IMR-90 (cell line): ENCODE measurements around the gene LRRC73. TPM values are rescaled to one million over a fixed set of nuclear protein-coding genes. Genes with fewer than 3 reads are reported as not detected.

Source experiments
- ATAC-seq: fragments of 200-7000 bp; cut with Tn5 transposase; 2 replicates; pipeline ENCODE4 v1.9.1; 2020; ENCODE audit warnings: low read depth, mild to moderate bottlenecking, moderate library complexity
- BruUV-seq: library from RNA; stranded (reverse); fragments of 400-500 nt; replicated peaks from 2 replicates; lab custom pipeline; 2021; lab: Mats Ljungman, UMichigan
- CTCF ChIA-PET: fragments of 300-600 bp; formaldehyde crosslinking; extraction: SDS; loops from one replicate; lab custom pipeline; 2021; ENCODE audit warnings: antibody characterized with exemption; lab: Yijun Ruan, JAX
- POLR2A ChIA-PET: fragments of 300-600 bp; sonication (Branson Sonifier 250); formaldehyde crosslinking; loops from one replicate; lab custom pipeline; 2022; ENCODE audit warnings: antibody characterized with exemption; ENCODE audit not compliant: unreplicated experiment; lab: Charles Lee
- DNase-seq: peaks from one replicate; pipeline ENCODE4 v3.0.0; 2013
- H2AFZ ChIP-seq: replicated peaks from 2 replicates; pipeline ENCODE3; 2013; ENCODE audit warnings: low read length, mild to moderate bottlenecking; ENCODE audit not compliant: poor library complexity
- H2AK5ac ChIP-seq: 2 replicates; pipeline ENCODE4 v1.6.1; 2013; ENCODE audit warnings: low read depth, low read length, inconsistent platforms
- H2AK9ac ChIP-seq: replicated peaks from 2 replicates; pipeline ENCODE3; 2013; ENCODE audit warnings: mild to moderate bottlenecking, low read depth, low read length, moderate library complexity; ENCODE audit not compliant: poor library complexity
- H2BK120ac ChIP-seq: 2 replicates; pipeline ENCODE4 v1.6.1; 2013; ENCODE audit warnings: low read depth, low read length, inconsistent platforms
- H2BK15ac ChIP-seq: 3 replicates; pipeline ENCODE4 v1.6.1; 2013; ENCODE audit warnings: low read depth, low read length, inconsistent platforms
- H2BK20ac ChIP-seq: 2 replicates; pipeline ENCODE4 v1.6.1; 2013; ENCODE audit warnings: low read depth, mild to moderate bottlenecking, inconsistent platforms, low read length, moderate library complexity
- H2BK5ac ChIP-seq: 2 replicates; pipeline ENCODE4 v1.6.1; 2013; ENCODE audit warnings: mild to moderate bottlenecking, low read depth, low read length, inconsistent platforms; ENCODE audit not compliant: poor library complexity, severe bottlenecking
- H3K14ac ChIP-seq: replicated peaks from 2 replicates; pipeline ENCODE4 v1.6.1; 2013; ENCODE audit warnings: low read depth, low read length, inconsistent platforms
- H3K18ac ChIP-seq: 2 replicates; pipeline ENCODE4 v1.6.1; 2013; ENCODE audit warnings: low read depth, low read length, control low read depth
- H3K23ac ChIP-seq: 2 replicates; pipeline ENCODE4 v1.6.1; 2013; ENCODE audit warnings: low read depth, low read length, inconsistent platforms
- H3K27ac ChIP-seq: 2 replicates; pipeline ENCODE4 v1.5.1; 2013; ENCODE audit warnings: mild to moderate bottlenecking, control low read depth, low read length; ENCODE audit not compliant: insufficient read depth
- H3K27me3 ChIP-seq: 2 replicates; pipeline ENCODE4 v1.6.1; 2013; ENCODE audit warnings: low read length; ENCODE audit not compliant: control insufficient read depth, insufficient read depth
- H3K36me3 ChIP-seq: 2 replicates; pipeline ENCODE4 v1.6.1; 2013; ENCODE audit warnings: low read length, mixed read lengths; ENCODE audit not compliant: control insufficient read depth, insufficient read depth
- H3K4ac ChIP-seq: 2 replicates; pipeline ENCODE4 v1.6.1; 2013; ENCODE audit warnings: low read depth, low read length, inconsistent platforms
- H3K4me1 ChIP-seq: 2 replicates; pipeline ENCODE4 v1.6.1; 2013; ENCODE audit warnings: low read length, mixed read lengths; ENCODE audit not compliant: control insufficient read depth, insufficient read depth
- H3K4me2 ChIP-seq: 2 replicates; pipeline ENCODE4 v1.6.1; 2013; ENCODE audit warnings: low read depth, mild to moderate bottlenecking, control low read depth, low read length, moderate library complexity
- H3K4me3 ChIP-seq: 2 replicates; pipeline ENCODE4 v1.5.1; 2013; ENCODE audit warnings: low read depth, mild to moderate bottlenecking, control low read depth, low read length, moderate library complexity; ENCODE audit not compliant: insufficient read depth
- H3K56ac ChIP-seq: 2 replicates; pipeline ENCODE4 v1.6.1; 2013; ENCODE audit warnings: low read length, inconsistent platforms; ENCODE audit not compliant: insufficient read depth; ENCODE audit errors: extremely low read depth
- H3K79me1 ChIP-seq, 2 experiments: 2 replicates each; pipeline ENCODE4 v1.6.1; 2013; ENCODE audit warnings: low read length in 2 of 2, inconsistent platforms in 1 of 2, low read depth in 1 of 2
- H3K9ac ChIP-seq: 2 replicates; pipeline ENCODE4 v1.6.1; 2013; ENCODE audit warnings: low read depth, low read length, control low read depth
- H3K9me1 ChIP-seq: 2 replicates; pipeline ENCODE4 v1.6.1; 2013; ENCODE audit warnings: low read length, inconsistent platforms; ENCODE audit not compliant: insufficient read depth
- H3K9me3 ChIP-seq: 2 replicates; pipeline ENCODE4 v1.6.1; 2013; ENCODE audit warnings: low read length; ENCODE audit not compliant: control insufficient read depth, insufficient read depth
- H4K20me1 ChIP-seq: 2 replicates; pipeline ENCODE4 v1.6.1; 2013; ENCODE audit warnings: low read length, inconsistent platforms; ENCODE audit not compliant: insufficient read depth
- H4K5ac ChIP-seq: 2 replicates; pipeline ENCODE4 v1.6.1; 2013; ENCODE audit warnings: mild to moderate bottlenecking, low read depth, low read length, control low read depth
- H4K8ac ChIP-seq, 2 experiments: 2 replicates each; pipeline ENCODE4 v1.6.1; 2013; ENCODE audit warnings: low read depth in 2 of 2, low read length in 2 of 2, control low read depth in 1 of 2, inconsistent platforms in 1 of 2
- H4K91ac ChIP-seq: 2 replicates; pipeline ENCODE4 v1.6.1; 2013; ENCODE audit warnings: low read depth, low read length, inconsistent platforms; ENCODE audit not compliant: insufficient read depth
- CTCF ChIP-seq: conservative IDR thresholded peaks from 2 replicates; pipeline ENCODE4 v1.5.1; 2012; ENCODE audit warnings: mild to moderate bottlenecking, low read depth, low read length, improper control_type of control experiment
- ELK1 ChIP-seq: fragments of 150-350 bp; IDR thresholded peaks from 2 replicates; pipeline ENCODE4 v1.6.1; 2016; ENCODE audit warnings: low read depth, mild to moderate bottlenecking, low read length, moderate library complexity, borderline replicate concordance
- FOS ChIP-seq: fragments of 150-350 bp; IDR thresholded peaks from 2 replicates; pipeline ENCODE4 v1.6.1; 2016; ENCODE audit warnings: low read depth, low read length
- MAFK ChIP-seq: IDR thresholded peaks from 2 replicates; pipeline ENCODE4 v1.6.1; 2012; ENCODE audit warnings: low read depth, low read length, improper control_type of control experiment
- MAZ ChIP-seq: IDR thresholded peaks from 2 replicates; pipeline ENCODE4 v1.6.1; 2012; ENCODE audit warnings: low read depth, mild to moderate bottlenecking, low read length, improper control_type of control experiment, moderate library complexity, borderline replicate concordance
- MXI1 ChIP-seq: IDR thresholded peaks from 2 replicates; pipeline ENCODE4 v1.6.1; 2012; ENCODE audit warnings: low read depth, mild to moderate bottlenecking, low read length, moderate library complexity, borderline replicate concordance
- NFE2L2 ChIP-seq: fragments of 150-350 bp; IDR thresholded peaks from 2 replicates; pipeline ENCODE4 v1.6.1; 2016; ENCODE audit warnings: low read depth, mild to moderate bottlenecking, low read length
- RFX5 ChIP-seq: IDR thresholded peaks from 2 replicates; pipeline ENCODE4 v1.8.0; 2012; ENCODE audit warnings: low read depth, mild to moderate bottlenecking, low read length, moderate library complexity
- SMC3 ChIP-seq: fragments of 150-350 bp; IDR thresholded peaks from 2 replicates; pipeline ENCODE4 v1.6.1; 2016; ENCODE audit warnings: low read depth, mild to moderate bottlenecking, antibody characterized with exemption, low read length, moderate library complexity
- WGBS, 2 experiments: methylation state at CpG; one replicate each; pipeline versions ENCODE4 v1.1.5 to v1.1.7; 2013; ENCODE audit warnings: missing lambda C conversion rate in 2 of 2; ENCODE audit not compliant: insufficient read length in 1 of 2; ENCODE audit errors: extremely low coverage in 2 of 2; 5-methylcytosine and 5-hydroxymethylcytosine counted together
- dilution Hi-C: fragments of 300-500 bp; cut with HindIII; formaldehyde crosslinking; loops from one replicate; pipeline ENCODE4 v1.14.3; 2018; ENCODE audit warnings: low sequenced_read_pairs; ENCODE audit not compliant: unreplicated experiment
- in situ Hi-C: fragments of 300-500 bp; cut with MboI; formaldehyde crosslinking; loops from 3 replicates; pipeline ENCODE4 v1.14.3; 2019; ENCODE audit warnings: low sequenced_read_pairs, inconsistent platforms, mixed read lengths
- intact Hi-C: fragments of 100-400 bp; cut with micrococcal nuclease; formaldehyde crosslinking; loops from 2 replicates; pipeline ENCODE4 v1.10.0; 2022
- polyA plus RNA-seq, 3 experiments: library from polyadenylated mRNA; depleted of rRNA; stranded (reverse); fragments of >200 nt; gene quantifications; 2 replicates each; pipeline ENCODE4 v1.2.3, GENCODE V29; 2012; ENCODE audit warnings: low replicate concordance in 1 of 3
- total RNA-seq: library from RNA; depleted of rRNA; stranded (reverse); fragments of >200 nt; gene quantifications from 2 replicates; pipeline ENCODE4 v1.2.3, GENCODE V29; 2012

LRRC73 gene
- total and polyA plus RNA-seq, 2 of the 4 experiments (the other 2 are of a cell fraction): under 0.01 to 0.31 TPM

GRCh38 chr6:43509142-43509983 is 783 bp downstream of the LRRC73 start:
- H2AK5ac ChIP-seq: peak overlapping the region; percentile 64; the same call in 1 of the 2 replicates
- peak overlapping the region; percentile 6 for H2AK9ac ChIP-seq
- H3K27me3 ChIP-seq: no peaks in the 10 kb centered on the region
- peaks cover 42% of the 10 kb centered on the region for H3K36me3 ChIP-seq
- H3K4me1 ChIP-seq: peaks cover 4% of the 10 kb centered on the region
- H3K9me3 ChIP-seq: no peaks in the 10 kb centered on the region
- no peak overlapping the region for H3K18ac ChIP-seq
- peak overlapping the region; percentile 97 for H2AFZ ChIP-seq
- intact Hi-C loops (no loop called here), in situ Hi-C loops (no loop called here), dilution Hi-C loops (no loop called here)
- peak; percentile 12 for ATAC-seq
- peaks cover 3% of the 10 kb centered on the region; the same call in 1 of the 2 replicates for H3K9me1 ChIP-seq
- 11% methylated on average over 46 of the region's 69 CpGs; no CpG with 5 or more reads in 1 of the 2 experiments for WGBS, 2 experiments
- peak overlapping the region; percentile 14 for H3K4me2 ChIP-seq
- no peak for TF ChIP-seq MAFK
- no peak for TF ChIP-seq SMC3
- no peak for TF ChIP-seq NFE2L2
- TF ChIP-seq MXI1: no peak
- TF ChIP-seq FOS: no peak
- no peak for TF ChIP-seq MAZ
- TF ChIP-seq RFX5: no peak
- TF ChIP-seq CTCF: no peak
- no peak for TF ChIP-seq ELK1
- H3K23ac ChIP-seq: peak overlapping the region; percentile 22; the same call in 1 of the 2 replicates
- H4K91ac ChIP-seq: no peak overlapping the region
- ChIA-PET POLR2A (no interaction called here), CTCF (interaction anchor here (0.9 kb wide), 1 partner anchor 280 kb away, joined by 3 read pairs; no protein-coding TSS in a partner anchor)
- no peak overlapping the region; the same call in 1 of the 2 replicates for H3K27ac ChIP-seq
- H2BK5ac ChIP-seq: no peak overlapping the region
- no peak overlapping the region for H2BK120ac ChIP-seq
- no peak overlapping the region for H3K56ac ChIP-seq
- no peak overlapping the region for H2BK15ac ChIP-seq
- H3K4ac ChIP-seq: no peak overlapping the region
- no peak for DNase-seq
- no peak overlapping the region for H2BK20ac ChIP-seq
- no peak overlapping the region for H4K5ac ChIP-seq
- no peak overlapping the region for H3K9ac ChIP-seq
- H4K20me1 ChIP-seq: peaks cover 10% of the 10 kb centered on the region; the same call in 1 of the 2 replicates
- H3K14ac ChIP-seq: no peak overlapping the region
- no TSS peak for BruUV-seq
- peak overlapping the region in 1 of 2 experiments; percentile 35; a peak in 1 of 4 replicates for H4K8ac ChIP-seq
- H3K79me1 ChIP-seq: peaks cover under 1 to 14% of the 10 kb centered on the region in 2 experiments
- H3K4me3 ChIP-seq: peak overlapping the region; percentile 78
